ENCODE results near the gene CRY1.

GRCh38 chr12:107127482-107128430 lies 34.4 kb upstream of the CRY1 start:
- TF ChIP-seq SMARCA5 (IDR thresholded peaks at IDR 0.05) (no peak), TBL1XR1 (IDR thresholded peaks at IDR 0.05; ENCODE audit: low read length in 2 of 2) (no peak), FOXK1 (CRISPR knock-in tag; IDR thresholded peaks at IDR 0.05; ENCODE audit: borderline replicate concordance) (no peak), HNRNPH1 (optimal IDR thresholded peaks at IDR 0.05; ENCODE audit: low read depth, low read length) (no peak), XRCC4 (IDR thresholded peaks at IDR 0.05; ENCODE audit: extremely low read depth, insufficient read depth, insufficient read length) (no peak), CTCF (IDR thresholded peaks at IDR 0.05 in 2 of 3, conservative IDR thresholded peaks at IDR 0.05 in 1 of 3; ENCODE audit: insufficient read depth in 2 of 3, low read depth in 1 of 3, low read length in 3 of 3) (no peak), SIN3A (IDR thresholded peaks at IDR 0.05; ENCODE audit: borderline replicate concordance in 2 of 2, control insufficient read depth in 1 of 2, low read depth in 2 of 2, low read length in 2 of 2) (no peak), ERF (CRISPR knock-in tag; IDR thresholded peaks at IDR 0.05) (no peak), PHF8 (IDR thresholded peaks at IDR 0.05; ENCODE audit: borderline replicate concordance, low read length) (no peak), STAT5B (CRISPR knock-in tag; IDR thresholded peaks at IDR 0.05) (no peak)

Measured in K562 (cell line).